Heart left ventricle (tissue), 13 donors: ENCODE results near the gene AP3B2.

Experiments
- POLR2A ChIP-seq, 2 donors: fragments of 450-650 bp; IDR thresholded peaks; one replicate each; pipeline ENCODE4 v1.6.1; 2017; ENCODE audit warnings: antibody characterized with exemption in 2 of 2, mild to moderate bottlenecking in 2 of 2, moderate library complexity in 2 of 2
- TF ChIP-seq, protein P1 (sequence below), 12 donors: fragments of 200-600 bp; sonication (generic) in 4 of 12; IDR thresholded peaks; one replicate each; pipeline versions ENCODE4 v1.5.0 to v1.8.0; 2018 to 2022; ENCODE audit warnings: antibody characterized with exemption in 12 of 12, mild to moderate bottlenecking in 5 of 12
- donor health status: ischemic (EF 13 %, LVEDD 7.1; RV severe dilation, severe dysfunction).
- donor health status: DM: no; HTN: yes; CAD: no.
- donor health status: DM: no; HTN: no; CAD: no.
- donor health status: ischemic (EF 25% LVEDD 6.9; RV normal size, moderate dysfunction).
- donor health status: ischemic (EF 25% LVEDD 5.7; RV mildly dilated, moderate dysfunction).
- donor health status: ischemic (EF 35%, LVEDD 5.7; RV mildly dilated, moderate dysfunction).
- donor health status: nonischemic (EF 11% LVEDD 7.7; RV severe dilation, severe dysfunction).
- donor health status: DM: yes; HTN: yes; CAD: no.
- donor health status: PGD.
- donor health status: ischemic (EF 29% LVEDD 5.4; RV normal size, mild dysfunction).
- donor health status: nonischemic (EF 23%, LVEDD 6.1; RV moderate dilation, normal function).

DNA sequence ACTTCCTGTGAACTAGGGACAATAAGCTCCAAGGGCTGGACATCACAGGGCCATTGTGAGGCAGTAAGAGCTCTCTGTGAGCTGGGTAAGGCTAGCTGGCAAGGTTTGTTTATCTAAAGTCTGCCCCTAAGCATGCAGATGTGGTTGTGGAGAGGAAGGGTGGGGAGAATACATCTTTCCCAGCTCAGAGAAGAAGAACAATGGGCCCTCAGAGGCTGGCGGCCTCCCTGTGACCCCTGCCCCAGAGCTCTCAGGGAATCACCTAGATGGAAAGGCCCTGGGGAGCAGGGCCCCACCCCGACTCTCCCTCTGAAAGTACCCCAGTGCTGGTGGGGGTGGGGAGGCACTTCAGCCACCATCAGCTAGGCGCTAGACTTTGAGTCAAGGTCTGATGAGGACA, 4.3 kb upstream of the AP3B2 start:
- TF ChIP-seq, protein P1, sequence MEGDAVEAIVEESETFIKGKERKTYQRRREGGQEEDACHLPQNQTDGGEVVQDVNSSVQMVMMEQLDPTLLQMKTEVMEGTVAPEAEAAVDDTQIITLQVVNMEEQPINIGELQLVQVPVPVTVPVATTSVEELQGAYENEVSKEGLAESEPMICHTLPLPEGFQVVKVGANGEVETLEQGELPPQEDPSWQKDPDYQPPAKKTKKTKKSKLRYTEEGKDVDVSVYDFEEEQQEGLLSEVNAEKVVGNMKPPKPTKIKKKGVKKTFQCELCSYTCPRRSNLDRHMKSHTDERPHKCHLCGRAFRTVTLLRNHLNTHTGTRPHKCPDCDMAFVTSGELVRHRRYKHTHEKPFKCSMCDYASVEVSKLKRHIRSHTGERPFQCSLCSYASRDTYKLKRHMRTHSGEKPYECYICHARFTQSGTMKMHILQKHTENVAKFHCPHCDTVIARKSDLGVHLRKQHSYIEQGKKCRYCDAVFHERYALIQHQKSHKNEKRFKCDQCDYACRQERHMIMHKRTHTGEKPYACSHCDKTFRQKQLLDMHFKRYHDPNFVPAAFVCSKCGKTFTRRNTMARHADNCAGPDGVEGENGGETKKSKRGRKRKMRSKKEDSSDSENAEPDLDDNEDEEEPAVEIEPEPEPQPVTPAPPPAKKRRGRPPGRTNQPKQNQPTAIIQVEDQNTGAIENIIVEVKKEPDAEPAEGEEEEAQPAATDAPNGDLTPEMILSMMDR (IDR thresholded peaks at IDR 0.05): no peak
- TF ChIP-seq POLR2A (IDR thresholded peaks at IDR 0.05): no peak
